ENCODE measurements around the gene MAGI2.

GRCh38 chr7:78521961-78522360, 931.5 kb downstream of the MAGI2 start:
- no peak for TF ChIP-seq CTCF (conservative IDR thresholded peaks at IDR 0.05 in 1 of 2, IDR thresholded peaks at IDR 0.05 in 1 of 2; ENCODE audit: extremely low read depth in 1 of 2, insufficient read depth in 1 of 2, low read depth in 1 of 2, low read length in 2 of 2)
- TF ChIP-seq EZH2 (IDR thresholded peaks at IDR 0.05; ENCODE audit: borderline replicate concordance, low read length): no peak
